Measurements from ENCODE around the gene STS.

STS gene, protein sequence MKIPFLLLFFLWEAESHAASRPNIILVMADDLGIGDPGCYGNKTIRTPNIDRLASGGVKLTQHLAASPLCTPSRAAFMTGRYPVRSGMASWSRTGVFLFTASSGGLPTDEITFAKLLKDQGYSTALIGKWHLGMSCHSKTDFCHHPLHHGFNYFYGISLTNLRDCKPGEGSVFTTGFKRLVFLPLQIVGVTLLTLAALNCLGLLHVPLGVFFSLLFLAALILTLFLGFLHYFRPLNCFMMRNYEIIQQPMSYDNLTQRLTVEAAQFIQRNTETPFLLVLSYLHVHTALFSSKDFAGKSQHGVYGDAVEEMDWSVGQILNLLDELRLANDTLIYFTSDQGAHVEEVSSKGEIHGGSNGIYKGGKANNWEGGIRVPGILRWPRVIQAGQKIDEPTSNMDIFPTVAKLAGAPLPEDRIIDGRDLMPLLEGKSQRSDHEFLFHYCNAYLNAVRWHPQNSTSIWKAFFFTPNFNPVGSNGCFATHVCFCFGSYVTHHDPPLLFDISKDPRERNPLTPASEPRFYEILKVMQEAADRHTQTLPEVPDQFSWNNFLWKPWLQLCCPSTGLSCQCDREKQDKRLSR

DNA sequence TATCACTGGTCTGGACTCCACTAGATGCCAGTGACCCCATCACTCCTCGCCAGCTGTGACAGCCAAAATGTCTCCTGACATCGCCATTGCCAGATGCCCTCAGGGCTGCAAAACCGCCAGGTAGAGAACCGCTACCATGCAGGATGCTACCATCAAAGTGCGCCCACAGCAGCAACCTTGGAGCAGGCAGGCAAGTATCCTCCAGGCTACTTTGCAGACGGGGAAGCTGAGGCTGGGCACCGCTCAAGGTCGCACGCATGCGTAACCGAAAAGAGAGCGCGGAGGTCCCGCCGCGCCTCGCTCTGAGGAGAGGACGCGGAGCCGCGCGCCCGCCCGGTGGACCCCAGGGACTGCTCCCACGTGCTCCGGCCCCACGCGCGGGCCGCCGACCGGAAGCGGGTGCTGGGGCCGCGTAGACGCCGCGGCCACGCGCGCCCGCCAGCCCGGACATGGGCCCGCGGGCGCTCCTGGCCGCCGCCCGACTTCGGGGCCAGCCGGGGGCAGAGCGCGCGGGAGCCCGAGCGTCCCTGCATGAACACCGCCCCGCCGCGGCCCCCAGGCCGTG, at the start of gene STS:
Gene STS, plus strand, starts transcription at position 300 of the 565 bp plus-strand sequence. CDS start 105,488 bp downstream, outside the sequence.
- peak; percentile 0 to 35 for DNase-seq (ENCODE audit: low read depth in 2 of 2)

DNA sequence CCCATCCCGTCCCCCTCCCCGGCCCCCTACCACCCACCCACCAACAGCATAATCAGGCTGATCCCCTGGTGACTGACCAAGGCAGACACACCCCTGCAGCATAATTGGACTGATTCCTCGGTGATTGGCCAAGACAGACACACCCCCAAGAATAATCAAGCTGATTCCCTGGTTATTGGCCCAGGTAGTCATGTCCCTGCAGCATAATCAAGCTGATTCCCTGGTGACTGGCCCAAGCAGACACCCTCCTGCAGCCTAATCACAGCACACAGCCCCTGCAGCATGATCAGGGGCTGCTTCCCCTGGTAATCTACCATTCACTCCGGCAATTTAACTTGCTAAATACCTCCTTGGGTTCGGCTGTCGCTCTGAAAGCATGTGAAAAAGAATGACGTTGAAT, 47.5 kb upstream of the STS start:
- no peak for DNase-seq (ENCODE audit: low read depth in 2 of 2)

DNA sequence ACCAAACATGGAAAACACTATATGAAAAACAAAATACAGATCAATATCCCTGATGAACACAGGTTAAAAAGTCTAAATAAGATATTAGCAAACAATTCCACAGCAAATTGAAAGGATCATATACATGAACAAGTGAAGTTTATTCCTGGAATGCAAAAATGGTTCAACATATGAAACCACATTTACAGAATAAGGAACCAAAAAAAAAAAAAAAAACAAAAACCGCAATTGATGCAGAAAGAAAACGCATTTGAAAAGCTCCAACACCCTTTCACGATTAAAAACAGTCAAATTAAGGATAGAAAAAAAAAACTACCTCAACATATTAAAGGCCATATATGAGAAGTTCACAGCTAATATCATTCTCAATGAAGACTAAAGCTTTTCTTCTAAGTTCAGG, 45.4 kb upstream of the STS start:
- DNase-seq (ENCODE audit: low read depth in 2 of 2), result no peak

DNA sequence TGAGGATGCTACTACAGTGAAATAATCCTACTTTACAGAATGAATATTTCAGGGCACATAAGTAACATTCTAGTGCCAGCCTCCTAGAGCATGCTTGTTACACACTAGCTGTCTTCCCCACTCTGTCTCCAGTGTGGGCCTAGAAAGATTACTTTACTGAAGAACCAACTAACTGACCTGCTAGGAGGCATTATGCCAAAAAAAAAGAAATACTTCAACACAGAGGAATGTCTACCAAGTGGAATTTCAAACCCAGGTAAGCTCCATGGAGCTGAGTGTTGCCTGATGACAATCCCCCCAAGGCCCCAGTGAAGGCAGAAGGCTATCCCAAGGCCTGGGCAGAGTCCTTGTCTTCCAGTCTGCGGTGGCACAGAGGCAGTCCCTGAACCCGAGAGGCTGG, 40.9 kb upstream of the STS start:
- DNase-seq (ENCODE audit: low read depth in 2 of 2), result no peak

DNA sequence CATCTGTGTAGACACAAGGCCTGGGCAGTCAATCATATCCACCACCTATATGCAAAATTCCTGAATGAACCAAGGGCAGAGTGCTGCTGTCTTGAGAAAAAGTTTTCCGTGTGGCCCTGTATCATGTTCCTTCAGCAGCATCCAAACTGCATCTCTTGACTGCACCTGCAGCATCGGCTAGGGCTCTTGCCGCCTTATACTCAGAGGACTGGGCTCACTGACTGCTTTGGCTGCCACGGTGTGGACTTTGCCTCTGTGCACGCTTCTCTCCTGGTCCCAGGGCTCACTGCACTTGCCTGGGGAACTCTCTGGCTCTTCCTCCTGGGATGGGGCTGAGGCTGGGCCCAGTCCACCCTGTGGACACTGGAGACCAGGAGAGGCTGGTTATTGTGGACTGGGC, 39.5 kb upstream of the STS start:
- DNase-seq (ENCODE audit: low read depth in 2 of 2), result no peak

DNA sequence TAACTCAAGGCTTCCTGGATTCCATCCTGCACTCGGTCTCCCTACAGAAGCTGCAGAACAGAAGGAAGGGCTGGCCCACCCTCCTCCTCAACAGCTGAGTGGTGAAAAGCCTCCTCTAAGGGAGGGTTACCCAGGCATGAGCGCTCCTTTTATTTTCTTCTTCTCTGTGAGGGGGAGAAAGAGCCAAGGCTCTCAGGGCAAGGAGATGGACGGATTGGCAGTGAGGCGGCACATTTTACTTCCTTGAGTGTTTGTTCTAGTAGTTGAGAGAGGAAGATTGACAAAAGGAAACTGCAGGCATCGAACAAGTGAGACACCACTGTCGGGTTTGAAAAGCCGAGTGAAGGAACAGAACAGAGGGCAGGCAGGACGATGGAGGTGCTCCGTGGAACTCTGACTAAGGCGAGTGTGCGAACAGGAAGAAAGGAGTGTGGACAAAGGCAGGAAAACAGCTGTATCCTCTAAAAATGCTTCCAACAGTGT, 38.4 kb upstream of the STS start:
- DNase-seq (ENCODE audit: low read depth in 2 of 2), result no peak

DNA sequence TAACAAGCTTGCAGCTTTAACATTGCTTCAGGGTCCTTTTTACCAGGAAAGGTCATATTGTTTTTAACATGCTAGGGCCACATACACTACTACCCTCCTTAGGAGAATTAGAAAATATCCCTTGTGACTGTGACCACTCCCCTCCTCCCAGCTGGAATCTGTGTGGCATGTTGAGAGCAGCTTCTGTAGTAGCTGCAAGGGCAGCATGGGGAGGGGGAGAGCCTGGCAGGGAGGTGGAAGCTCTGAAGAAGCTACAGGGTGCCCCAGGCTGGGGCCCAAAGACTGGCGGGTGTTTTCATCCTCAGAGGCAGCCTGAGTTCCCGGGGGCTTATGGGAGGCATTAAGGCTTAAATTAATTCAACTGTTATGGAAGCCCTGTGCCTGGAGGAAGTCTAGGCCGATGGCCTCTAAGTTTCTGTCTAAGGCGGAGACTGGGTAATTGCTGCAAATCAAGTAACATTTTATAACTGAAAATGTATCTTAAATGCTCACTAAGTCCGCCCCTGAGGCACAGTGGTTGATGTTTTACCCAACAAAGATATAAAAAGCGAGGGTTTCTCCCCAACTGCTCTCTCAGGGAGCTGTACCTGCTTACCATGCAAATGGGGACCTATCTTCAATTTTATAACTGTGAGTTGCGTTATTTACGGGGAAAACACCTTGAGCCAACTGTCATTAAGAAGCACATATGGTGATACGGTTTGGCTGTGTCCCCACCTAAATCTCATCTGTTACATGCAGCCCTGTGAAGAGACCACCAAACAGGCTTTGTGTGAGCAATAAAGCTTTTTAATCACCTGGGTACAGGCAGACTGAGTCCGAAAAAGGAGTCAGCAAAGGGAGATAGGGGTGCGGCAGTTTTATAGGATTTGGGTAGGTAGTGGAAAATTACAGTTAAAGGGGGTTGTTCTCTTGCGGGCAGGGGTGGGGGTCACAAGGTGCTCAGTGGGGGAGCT, 37.4 kb upstream of the STS start:
- DNase-seq (ENCODE audit: low read depth in 2 of 2), result no peak

DNA sequence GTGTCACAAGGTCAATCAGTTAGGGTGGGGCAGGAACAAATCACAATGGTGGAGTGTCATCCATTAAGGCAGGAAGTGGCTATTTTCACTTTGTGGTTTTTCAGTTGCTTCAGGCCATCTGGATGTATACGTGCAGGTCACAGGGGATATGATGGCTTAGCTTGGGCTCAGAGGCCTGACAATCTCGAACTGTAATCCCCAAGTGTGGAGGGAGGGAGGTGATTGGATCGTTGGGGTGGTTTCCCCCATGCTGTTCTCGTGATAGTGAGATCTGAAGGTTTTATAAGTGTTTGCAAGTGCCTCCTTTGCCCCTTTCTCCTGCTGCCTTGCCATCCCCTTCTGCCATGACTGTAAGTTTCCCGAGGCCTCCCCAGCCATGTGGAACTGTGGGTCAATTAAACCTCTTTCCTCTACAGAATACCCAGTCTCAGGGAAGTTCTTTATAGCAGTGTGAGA, 36.7 kb upstream of the STS start:
- no peak for DNase-seq (ENCODE audit: low read depth in 2 of 2)

DNA sequence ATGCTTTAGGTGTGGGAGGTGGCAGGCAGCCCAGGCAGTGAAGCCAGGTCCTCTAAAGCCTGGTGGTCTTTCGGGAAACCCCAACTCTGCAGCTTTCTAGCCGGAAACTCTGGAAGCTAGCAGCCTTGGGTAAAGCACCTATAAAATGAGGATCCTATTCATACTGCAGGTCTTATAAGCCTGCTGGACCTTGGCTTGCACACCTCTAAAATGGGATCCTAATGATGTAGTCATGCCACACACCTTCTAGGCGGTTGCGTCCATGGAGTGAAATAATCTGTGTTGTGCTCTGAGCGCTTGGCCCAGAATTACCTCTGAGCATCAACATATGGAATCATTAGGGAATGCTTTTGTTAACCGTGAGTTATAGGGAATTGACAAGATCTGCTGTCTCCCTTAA, 36.0 kb upstream of the STS start:
- no peak for DNase-seq (ENCODE audit: low read depth in 2 of 2)

DNA sequence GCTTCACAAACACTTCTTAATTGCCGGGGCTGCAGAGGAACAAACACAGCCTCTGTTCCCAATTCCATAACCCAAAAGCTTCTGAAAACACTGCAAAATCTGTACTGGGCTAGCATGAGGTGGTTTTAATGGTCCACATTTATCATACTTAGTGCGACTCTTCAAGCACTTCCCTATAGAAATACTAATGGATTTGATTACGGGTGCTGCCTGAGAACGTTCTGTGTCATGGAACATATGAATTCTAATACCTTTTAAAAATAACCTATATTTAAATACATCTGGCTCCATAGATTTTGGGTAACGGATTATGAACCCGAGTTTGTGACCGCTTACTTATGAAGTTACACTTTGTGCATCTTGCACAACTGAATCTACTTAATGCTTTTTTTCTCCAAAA, 35.4 kb upstream of the STS start:
- DNase-seq (ENCODE audit: low read depth in 2 of 2), result no peak

DNA sequence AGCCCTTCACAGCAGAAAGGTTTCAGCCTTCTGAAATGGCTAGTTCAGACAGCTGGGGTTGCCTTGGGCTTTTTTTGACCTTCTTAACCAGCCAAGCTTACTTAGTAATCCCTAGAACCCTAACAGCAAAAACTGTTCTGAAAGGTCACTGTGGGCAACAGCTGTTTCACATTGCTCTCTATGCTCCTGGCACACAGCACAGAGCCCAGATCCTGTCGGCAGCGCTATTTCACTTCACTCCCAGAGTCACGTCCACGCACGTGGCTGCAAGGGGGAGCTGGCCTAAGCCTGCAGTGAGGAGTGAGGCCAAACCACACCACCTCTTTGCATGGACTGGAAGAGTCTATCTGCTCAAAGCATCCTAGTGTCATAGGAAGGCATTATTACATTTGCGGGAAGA, 32.0 kb upstream of the STS start:
- no peak for DNase-seq (ENCODE audit: low read depth in 2 of 2)

DNA sequence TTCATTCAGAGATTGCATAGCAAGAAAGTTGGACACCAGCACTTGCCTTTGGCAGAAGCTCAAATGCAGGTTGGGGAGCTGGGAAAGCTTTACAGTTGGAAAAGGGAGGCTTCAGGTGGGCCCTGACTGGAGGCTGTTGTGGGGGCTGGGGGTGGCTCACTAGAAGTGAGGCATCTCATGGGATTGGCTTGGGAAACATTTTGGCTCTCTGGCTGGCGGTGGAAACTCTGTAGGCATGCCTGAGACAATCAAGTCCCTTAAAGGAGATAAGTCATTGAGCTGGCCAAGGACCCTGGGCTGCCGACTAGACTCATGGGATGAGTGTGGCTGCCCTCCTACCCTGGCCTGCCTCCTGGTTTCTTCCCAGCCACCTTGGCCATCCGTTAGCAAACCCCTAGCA, 31.4 kb upstream of the STS start:
- no peak for DNase-seq (ENCODE audit: low read depth in 2 of 2)

DNA sequence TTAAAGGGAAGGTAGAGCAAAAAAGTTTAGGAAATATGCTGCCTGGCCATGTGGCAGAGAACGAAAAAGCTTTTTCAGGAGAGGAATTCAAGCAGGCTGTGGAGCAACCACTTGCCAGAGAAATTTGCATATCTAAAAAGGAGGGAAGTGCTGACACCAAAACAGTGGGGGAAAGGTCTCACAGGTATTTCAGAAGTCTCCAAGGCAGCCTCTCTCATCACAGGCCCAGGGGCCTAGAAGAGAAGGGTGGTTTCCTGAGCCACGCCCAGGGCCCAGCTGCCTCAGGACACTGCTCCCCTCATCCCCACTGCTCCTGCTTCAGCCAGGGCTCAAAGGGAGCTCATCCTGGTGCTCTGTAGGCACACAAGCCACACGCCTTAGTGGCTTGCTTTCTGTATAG, 29.9 kb upstream of the STS start:
- no peak for DNase-seq (ENCODE audit: low read depth in 2 of 2)

DNA sequence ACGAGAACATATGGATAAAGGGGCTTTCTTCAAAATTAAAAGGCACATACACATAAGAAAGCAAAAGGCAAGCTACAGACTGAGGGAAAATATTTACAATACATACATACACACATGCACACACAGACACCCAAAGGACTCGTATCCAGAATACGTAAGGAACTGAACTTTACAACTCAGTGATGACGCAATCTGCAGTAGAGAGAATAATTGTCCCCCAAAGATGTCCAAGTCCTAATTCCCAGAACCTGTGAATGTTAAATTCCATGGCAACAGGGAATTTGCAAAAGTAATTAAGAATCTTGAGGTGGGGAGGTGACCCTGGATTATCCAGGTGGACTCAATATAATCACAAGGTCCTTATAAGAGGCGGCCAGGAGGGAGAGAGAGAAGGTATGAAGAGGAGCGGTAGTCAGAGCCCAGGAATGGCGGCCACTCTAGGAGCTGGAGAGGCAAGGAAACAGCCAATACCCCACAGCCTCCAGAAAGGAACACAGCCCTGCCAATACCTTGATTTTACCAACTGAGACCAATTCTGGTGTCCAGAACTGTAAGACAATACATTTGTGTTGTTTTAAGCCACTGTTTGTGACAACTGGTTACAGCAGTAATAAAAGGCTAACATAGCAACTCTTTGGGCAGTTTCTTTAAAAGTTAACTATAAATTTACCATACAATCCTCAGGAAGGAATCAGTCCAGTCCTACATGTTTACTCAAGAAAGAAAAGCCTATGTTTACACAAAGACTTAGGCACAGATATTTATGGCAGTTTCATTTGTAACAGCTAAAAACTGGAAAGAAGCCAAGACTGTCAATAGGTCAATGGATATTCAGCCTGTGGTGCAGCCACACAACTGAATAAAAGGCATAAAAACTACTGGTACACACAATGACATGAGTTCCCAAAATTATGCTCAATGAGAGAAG, 27.3 kb upstream of the STS start:
- DNase-seq (ENCODE audit: low read depth in 2 of 2), result no peak

DNA sequence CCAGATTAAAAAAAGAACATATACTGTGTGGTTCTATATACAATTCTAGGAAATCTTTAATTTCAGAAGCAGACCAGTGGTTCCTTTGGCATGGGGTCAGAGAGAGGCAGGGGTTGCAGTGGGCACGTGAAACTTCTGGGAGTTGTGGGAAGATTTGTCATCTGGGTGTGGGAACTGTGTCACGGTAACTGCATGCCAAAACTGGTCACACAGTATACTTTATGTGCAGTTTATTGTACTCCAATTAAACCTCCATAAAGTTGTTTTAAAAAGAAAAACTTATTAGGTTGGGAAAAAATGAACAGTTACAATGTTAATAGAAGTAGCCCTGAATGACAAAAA, 26.7 kb upstream of the STS start:
- DNase-seq (ENCODE audit: low read depth in 2 of 2), result no peak

DNA sequence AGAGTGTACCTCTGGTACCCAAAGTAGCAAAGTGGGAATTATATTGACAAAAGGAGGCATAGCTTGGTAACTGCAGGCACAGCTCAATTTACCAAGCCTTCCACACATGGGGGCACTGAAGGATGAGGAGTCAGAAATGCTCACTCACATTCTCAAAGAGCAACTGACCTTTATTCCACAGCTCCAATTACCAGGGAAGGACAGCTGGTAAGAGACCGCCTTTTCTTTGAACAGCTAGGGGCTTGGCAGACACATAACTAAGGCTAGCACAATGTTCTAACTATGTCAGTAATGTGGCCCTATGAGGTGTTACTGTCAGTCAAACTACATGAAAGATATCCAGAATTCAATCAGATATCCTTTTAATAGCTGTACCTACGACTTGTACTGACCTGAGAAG, 20.5 kb upstream of the STS start:
- no peak for DNase-seq (ENCODE audit: low read depth in 2 of 2)

DNA sequence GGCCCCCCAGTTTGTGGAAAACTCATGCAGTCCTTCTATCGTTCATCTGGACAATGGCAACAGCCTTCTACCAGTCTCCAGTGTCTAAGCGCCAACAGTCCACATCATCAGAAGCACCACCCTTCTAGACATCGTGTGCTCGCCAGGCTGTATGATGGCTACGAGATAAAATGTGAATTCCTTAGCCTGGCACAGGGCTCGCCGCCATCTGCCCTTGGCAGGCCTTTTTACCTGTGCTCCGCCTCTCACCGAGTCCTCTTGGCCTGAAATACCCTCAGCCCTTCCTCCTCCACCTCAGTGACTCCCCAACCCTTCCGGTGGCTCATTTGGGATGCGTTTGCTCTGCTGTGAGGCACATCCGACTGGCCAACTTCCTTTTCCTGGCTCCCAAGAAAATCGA, 15.9 kb upstream of the STS start:
- DNase-seq (ENCODE audit: low read depth in 2 of 2), result no peak

DNA sequence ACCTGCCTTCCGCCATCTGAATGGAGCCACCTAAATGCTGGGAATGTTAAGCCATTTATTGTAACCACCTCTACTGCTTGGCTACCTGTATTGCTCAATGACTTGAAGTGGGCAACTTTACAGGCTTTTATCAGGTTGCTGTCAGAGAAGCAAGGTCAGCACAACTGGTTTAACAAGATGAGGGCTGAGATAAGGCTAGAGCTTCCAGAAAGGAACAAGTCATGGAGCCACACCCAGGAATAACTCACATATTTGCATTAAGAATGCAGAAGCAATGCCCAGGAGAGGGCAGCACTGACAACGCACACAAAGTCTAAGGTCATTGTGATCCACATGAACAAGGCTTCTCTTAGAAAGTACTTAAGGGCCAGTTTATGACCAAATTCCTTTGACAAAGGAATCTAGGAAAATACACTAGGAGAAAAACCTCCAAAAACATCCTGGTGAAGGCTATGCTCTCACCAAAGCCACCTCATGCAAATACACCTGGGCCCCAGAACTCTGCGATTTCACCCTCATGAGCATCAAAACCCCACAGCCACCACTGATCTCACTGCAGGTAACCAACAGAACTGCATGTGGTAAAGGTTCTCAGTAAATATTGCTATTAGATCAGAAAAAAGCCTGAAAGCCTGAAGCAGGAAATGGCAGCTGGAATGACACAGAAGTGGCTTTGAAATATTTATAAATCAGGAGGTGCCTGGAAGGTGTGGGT, 15.0 kb upstream of the STS start:
- no peak for DNase-seq (ENCODE audit: low read depth in 2 of 2)

DNA sequence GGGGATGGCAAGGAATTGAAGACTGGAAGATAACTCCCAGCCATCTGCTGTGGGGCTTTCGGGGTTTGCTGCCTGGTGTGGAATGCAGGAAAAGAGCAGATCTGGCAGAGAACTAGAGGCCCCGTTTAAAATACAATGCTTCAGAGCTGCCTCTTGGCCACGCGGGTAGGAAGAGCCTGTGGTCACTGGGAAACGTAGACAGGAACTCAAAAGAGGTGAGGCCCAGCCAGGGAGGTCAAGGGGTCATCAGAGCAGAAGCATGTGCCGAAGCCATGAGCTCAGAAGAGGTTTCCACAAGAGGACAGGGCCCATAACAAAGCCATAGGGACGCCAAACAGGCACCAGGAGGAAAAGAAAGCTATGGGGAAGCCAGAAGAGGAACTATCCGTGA, 14.5 kb upstream of the STS start:
- DNase-seq (ENCODE audit: low read depth in 2 of 2), result no peak

DNA sequence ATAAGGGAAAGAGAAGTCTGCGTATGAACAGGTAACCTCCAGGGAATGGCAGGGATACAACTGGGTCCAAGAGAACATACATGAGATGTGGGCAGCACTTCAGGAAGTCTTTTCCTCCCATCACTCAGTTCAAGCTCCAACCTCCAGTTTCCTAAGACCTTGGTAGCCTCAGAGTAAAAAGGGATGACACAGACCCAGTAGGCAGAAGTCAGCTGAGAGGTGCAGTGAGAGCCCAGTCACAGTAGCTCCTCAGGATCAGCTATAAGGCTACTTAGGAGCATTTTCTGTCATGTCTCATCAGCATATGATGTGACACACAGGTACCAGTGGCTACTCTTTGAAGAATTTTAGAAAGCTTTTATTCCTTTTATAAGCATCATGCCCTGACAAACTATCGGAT, 12.5 kb upstream of the STS start:
- no peak for DNase-seq (ENCODE audit: low read depth in 2 of 2)
